Activated CD8-positive, alpha-beta T cell treated with anti-CD3 and anti-CD28 coated beads for 36 hours (primary cell): ENCODE data around the gene SMIM38. TPM values are rescaled to one million over a fixed set of nuclear protein-coding genes. Genes with fewer than 3 reads are reported as not detected.
A peak's percentile ranks its signal among the peaks of the same experiment; 100 is the strongest.

ENCODE experiments used
- ATAC-seq: fragments of 200-7000 bp; cut with Tn5 transposase; one replicate; pipeline ENCODE4 v1.10.0; 2021; ENCODE audit warnings: mild to moderate bottlenecking, moderate library complexity
- CTCF ChIA-PET: fragments of 350-600 bp; sonication (Branson Sonifier 250); formaldehyde crosslinking; loops from one replicate; lab custom pipeline; 2021; ENCODE audit warnings: antibody characterized with exemption; lab: Charles Lee
- POLR2A ChIA-PET: fragments of 350-600 bp; sonication (Branson Sonifier 250); formaldehyde crosslinking; loops from one replicate; lab custom pipeline; 2021; ENCODE audit warnings: antibody characterized with exemption; lab: Charles Lee
- DNase-seq: peaks from one replicate; pipeline ENCODE4 v3.0.0-alpha.2; 2020
- H3K27ac Mint-ChIP-seq: one replicate; pipeline ENCODE4 v1.8.0; 2021; ENCODE audit warnings: mild to moderate bottlenecking, mixed read lengths
- H3K27me3 Mint-ChIP-seq: one replicate; pipeline ENCODE4 v1.8.0; 2021; ENCODE audit warnings: mixed read lengths
- H3K36me3 Mint-ChIP-seq: one replicate; pipeline ENCODE4 v1.8.0; 2021; ENCODE audit warnings: low read depth, mixed read lengths
- H3K4me1 Mint-ChIP-seq: one replicate; pipeline ENCODE4 v1.8.0; 2021; ENCODE audit warnings: low read depth, mixed read lengths
- H3K4me3 Mint-ChIP-seq: one replicate; pipeline ENCODE4 v1.8.0; 2021; ENCODE audit warnings: mild to moderate bottlenecking, moderate library complexity, mixed read lengths
- H3K9me3 Mint-ChIP-seq: one replicate; pipeline ENCODE4 v1.8.0; 2021; ENCODE audit warnings: mixed read lengths
- CTCF ChIP-seq: fragments of 200-600 bp; IDR thresholded peaks from one replicate; pipeline ENCODE4 v1.8.0; 2022; ENCODE audit warnings: antibody characterized with exemption, mild to moderate bottlenecking
- intact Hi-C: fragments of 100-400 bp; cut with micrococcal nuclease; formaldehyde crosslinking; loops from one replicate; pipeline ENCODE4 v1.10.0; 2022
- total RNA-seq, 2 experiments: library from RNA; stranded (reverse); gene quantifications; one replicate each; pipeline ENCODE4 v1.2.3, GENCODE V29; 2021

Gene SMIM38
- total RNA-seq, 2 experiments from 2014 or later: 0.31 to 0.77 TPM

- Mint-ChIP-seq H3K36me3 (peaks cover 19% of the 10 kb centered on the region), H3K4me3 (peak overlapping the region; percentile 44), H3K27me3 (peaks cover 6% of the 10 kb centered on the region), H3K27ac (peak overlapping the region; percentile 91), H3K4me1 (peaks cover 25% of the 10 kb centered on the region), H3K9me3 (peaks cover 14% of the 10 kb centered on the region)
- no peak for ATAC-seq
- ChIA-PET POLR2A (interaction anchor here (1.0 to 1.3 kb wide), 2 partner anchors 130 to 508 kb away, joined by 3 to 4 read pairs; partner anchors contain the start of gene LTO1), CTCF (interaction anchor here (1.1 to 1.5 kb wide), 2 partner anchors 11 to 18 kb away, joined by 3 read pairs; no protein-coding TSS in a partner anchor)
- TF ChIP-seq CTCF: no peak
- intact Hi-C loops: no loop called here
- DNase-seq: no peak
These were observed 11.6 kb downstream of the SMIM38 start for GRCh38 chr11:69167130-69167915.

- intact Hi-C loops: no loop called here
- no peak for TF ChIP-seq CTCF
- Mint-ChIP-seq H3K9me3 (peaks cover 8% of the 10 kb centered on the region), H3K4me1 (peaks cover 27% of the 10 kb centered on the region), H3K27ac (no peak overlapping the region), H3K36me3 (peaks cover 12% of the 10 kb centered on the region), H3K4me3 (no peak overlapping the region), H3K27me3 (peaks cover 6% of the 10 kb centered on the region)
- no peak for ATAC-seq
- no peak for DNase-seq
- POLR2A ChIA-PET: interaction anchor here (1.0 to 1.3 kb wide), 2 partner anchors 129 to 507 kb away, joined by 3 to 4 read pairs; partner anchors contain the start of gene LTO1
- CTCF ChIA-PET: no interaction called here
These were observed 12.4 kb downstream of the SMIM38 start for GRCh38 chr11:69167916-69168691.

GRCh38 chr11:69169479-69169878 is 13.7 kb downstream of the SMIM38 start:
- no peak overlapping the region for H3K27ac Mint-ChIP-seq
- no peak for TF ChIP-seq CTCF
- ATAC-seq (no peak), DNase-seq (no peak)
- no peak overlapping the region for H3K4me3 Mint-ChIP-seq
- H3K9me3 Mint-ChIP-seq: peaks cover 6% of the 10 kb centered on the region
- H3K27me3 Mint-ChIP-seq: peaks cover 6% of the 10 kb centered on the region
- ChIA-PET CTCF (no interaction called here), POLR2A (no interaction called here)
- H3K36me3 Mint-ChIP-seq: no peaks in the 10 kb centered on the region
- intact Hi-C loops: no loop called here
- peaks cover 27% of the 10 kb centered on the region for H3K4me1 Mint-ChIP-seq

GRCh38 chr11:69170704-69171103 is 15.0 kb downstream of the SMIM38 start:
- Mint-ChIP-seq H3K27ac (no peak overlapping the region), H3K9me3 (peaks cover 11% of the 10 kb centered on the region), H3K36me3 (no peaks in the 10 kb centered on the region), H3K4me3 (no peak overlapping the region), H3K4me1 (peaks cover 22% of the 10 kb centered on the region), H3K27me3 (peaks cover 3% of the 10 kb centered on the region)
- no peak for ATAC-seq
- POLR2A ChIA-PET: no interaction called here
- intact Hi-C loops: no loop called here
- no peak for TF ChIP-seq CTCF
- CTCF ChIA-PET: no interaction called here
- no peak for DNase-seq
